H1 (cell line): ENCODE results near the gene BBS9. TPM values are rescaled to one million over a fixed set of nuclear protein-coding genes. Genes with fewer than 3 reads are reported as not detected.

Experiments
- CTCF ChIA-PET: fragments of 300-600 bp; sonication (Branson Sonifier 250); formaldehyde crosslinking; loops from one replicate; lab custom pipeline; 2021; ENCODE audit not compliant: partially characterized antibody; lab: Charles Lee
- POLR2A ChIA-PET: fragments of 300-600 bp; sonication (Branson Sonifier 250); formaldehyde crosslinking; loops from one replicate; lab custom pipeline; 2021; ENCODE audit warnings: inconsistent platforms; ENCODE audit not compliant: partially characterized antibody; lab: Charles Lee
- DNase-seq, 2 experiments: peaks; one replicate each; pipeline versions ENCODE4 v3.0.0 to v3.0.0-alpha.2; 2010 to 2022; ENCODE audit warnings: low spot score in 2 of 2, low read depth in 1 of 2, mixed read lengths in 1 of 2
- FAIRE-seq: peaks from 2 replicates; lab custom pipeline; 2011; peaks lifted over from hg19 to GRCh38; lab: Jason Lieb, UNC
- H2AFZ ChIP-seq: 2 replicates; pipeline ENCODE4 v1.8.1; 2012; ENCODE audit warnings: low read length, inconsistent platforms
- H2AK5ac ChIP-seq: 2 replicates; pipeline ENCODE4 v1.6.1; 2013; ENCODE audit warnings: low read depth, low read length
- H2BK120ac ChIP-seq: replicated peaks from 2 replicates; pipeline ENCODE3; 2013; ENCODE audit warnings: low read depth, low read length, inconsistent platforms
- H2BK12ac ChIP-seq: 2 replicates; pipeline ENCODE4 v1.6.1; 2013; ENCODE audit warnings: low read depth, low read length
- H2BK15ac ChIP-seq: 2 replicates; pipeline ENCODE4 v1.6.1; 2013; ENCODE audit warnings: low read length
- H2BK20ac ChIP-seq: 2 replicates; pipeline ENCODE4 v1.6.1; 2013; ENCODE audit warnings: low read length
- H2BK5ac ChIP-seq: 2 replicates; pipeline ENCODE4 v1.6.1; 2013; ENCODE audit warnings: low read depth, low read length
- H3K14ac ChIP-seq: 2 replicates; pipeline ENCODE4 v1.6.1; 2013; ENCODE audit warnings: inconsistent platforms; ENCODE audit not compliant: insufficient read length
- H3K18ac ChIP-seq: 2 replicates; pipeline ENCODE4 v1.6.1; 2013; ENCODE audit warnings: low read length; ENCODE audit errors: extremely low read depth
- H3K23ac ChIP-seq: 2 replicates; pipeline ENCODE4 v1.6.1; 2013; ENCODE audit warnings: inconsistent platforms; ENCODE audit not compliant: insufficient read length
- H3K23me2 ChIP-seq: 2 replicates; pipeline ENCODE4 v1.6.1; 2013; ENCODE audit warnings: low read depth, low read length
- H3K27ac ChIP-seq: 2 replicates; pipeline ENCODE4 v1.6.1; 2011; ENCODE audit warnings: low read depth, low read length, inconsistent platforms
- H3K27me3 ChIP-seq, 4 experiments: replicated peaks in 1 of 4; 1 replicate in 1 of 4; 2 replicates in 3 of 4; pipeline versions ENCODE4 v1.6.1 to v1.8.1; 2011 to 2013; ENCODE audit warnings: low read length in 3 of 4, mild to moderate bottlenecking in 3 of 4, inconsistent platforms in 2 of 4, mixed read lengths in 2 of 4, moderate library complexity in 1 of 4; ENCODE audit not compliant: control insufficient read depth in 3 of 4, insufficient read depth in 3 of 4; ENCODE audit errors: extremely low read depth in 1 of 4
- H3K36me3 ChIP-seq, 4 experiments: 2 replicates each; pipeline versions ENCODE4 v1.6.1 to v1.8.1; 2011 to 2013; ENCODE audit warnings: mild to moderate bottlenecking in 4 of 4, low read length in 3 of 4, moderate library complexity in 2 of 4, control low read depth in 1 of 4, inconsistent platforms in 1 of 4; ENCODE audit not compliant: insufficient read depth in 4 of 4, control insufficient read depth in 2 of 4
- H3K4ac ChIP-seq: replicated peaks from 2 replicates; pipeline ENCODE3; 2013; ENCODE audit warnings: low read length, low read depth, mixed read lengths, inconsistent platforms; ENCODE audit not compliant: insufficient read length
- H3K4me1 ChIP-seq, 4 experiments: replicated peaks in 1 of 4; 1 replicate in 1 of 4; 2 replicates in 3 of 4; pipeline versions ENCODE4 v1.6.1 to v1.8.1; 2011 to 2013; ENCODE audit warnings: low read length in 3 of 4, inconsistent platforms in 2 of 4, mixed read lengths in 1 of 4; ENCODE audit not compliant: insufficient read depth in 4 of 4, control insufficient read depth in 3 of 4
- H3K4me2 ChIP-seq, 2 experiments: 2 replicates each; pipeline versions ENCODE4 v1.6.1 to v1.8.1; 2011 to 2013; ENCODE audit warnings: low read depth in 2 of 2, low read length in 2 of 2, control low read depth in 1 of 2, inconsistent platforms in 1 of 2, mild to moderate bottlenecking in 1 of 2; ENCODE audit not compliant: insufficient read depth in 1 of 2
- H3K4me3 ChIP-seq, 4 experiments: fragments of 200-600, 300-600 bp in 1 of 4; sonication (generic), shearing (Covaris generic), sonication (Bioruptor Twin) in 1 of 4; 2 replicates each; pipeline versions ENCODE4 v1.5.1 to v1.8.1; 2011 to 2016; ENCODE audit warnings: low read length in 4 of 4, low read depth in 3 of 4, control low read depth in 2 of 4, inconsistent platforms in 2 of 4, mild to moderate bottlenecking in 2 of 4, mixed read lengths in 1 of 4, moderate library complexity in 1 of 4; ENCODE audit not compliant: insufficient read depth in 2 of 4; ENCODE audit errors: extremely low read depth in 1 of 4
- H3K56ac ChIP-seq: replicated peaks from 2 replicates; pipeline ENCODE3; 2013; ENCODE audit warnings: low read depth, mild to moderate bottlenecking, mixed read lengths, low read length, inconsistent platforms; ENCODE audit not compliant: insufficient read length
- H3K79me1 ChIP-seq: 2 replicates; pipeline ENCODE4 v1.6.1; 2013; ENCODE audit warnings: low read depth, low read length, control low read depth
- H3K79me2 ChIP-seq, 2 experiments: 2 replicates each; pipeline versions ENCODE4 v1.6.1 to v1.8.1; 2012 to 2013; ENCODE audit warnings: low read length in 2 of 2, mild to moderate bottlenecking in 2 of 2, inconsistent platforms in 1 of 2; ENCODE audit not compliant: insufficient read depth in 2 of 2, control insufficient read depth in 1 of 2
- H3K9ac ChIP-seq, 4 experiments: replicated peaks in 1 of 4; 1 replicate in 1 of 4; 2 replicates in 3 of 4; pipeline versions ENCODE4 v1.6.1 to v1.8.1; 2011 to 2013; ENCODE audit warnings: low read depth in 3 of 4, low read length in 3 of 4, control low read depth in 2 of 4, mild to moderate bottlenecking in 2 of 4, moderate library complexity in 2 of 4, inconsistent platforms in 1 of 4; ENCODE audit errors: extremely low read depth in 1 of 4
- H3K9me3 ChIP-seq, 2 experiments: 2 replicates each; pipeline versions ENCODE4 v1.6.1 to v1.8.1; 2012 to 2013; ENCODE audit warnings: mild to moderate bottlenecking in 2 of 2, moderate library complexity in 2 of 2, control low read depth in 1 of 2, inconsistent platforms in 1 of 2, low read depth in 1 of 2, low read length in 1 of 2, mixed read lengths in 1 of 2; ENCODE audit not compliant: insufficient read depth in 2 of 2
- H4K20me1 ChIP-seq, 2 experiments: replicated peaks in 1 of 2; 2 replicates each; pipeline versions ENCODE3 to v1.8.1; 2011 to 2013; ENCODE audit warnings: inconsistent platforms in 2 of 2, low read length in 2 of 2, mild to moderate bottlenecking in 1 of 2; ENCODE audit not compliant: insufficient read depth in 2 of 2, control insufficient read depth in 1 of 2
- H4K5ac ChIP-seq: 2 replicates; pipeline ENCODE4 v1.6.1; 2013; ENCODE audit warnings: low read length, low read depth, mixed read lengths, inconsistent platforms; ENCODE audit not compliant: insufficient read length
- H4K8ac ChIP-seq: 2 replicates; pipeline ENCODE4 v1.8.0; 2013; ENCODE audit warnings: mild to moderate bottlenecking, moderate library complexity, low read length, inconsistent platforms; ENCODE audit not compliant: insufficient read depth; ENCODE audit errors: extremely low read depth
- H4K91ac ChIP-seq: replicated peaks from 2 replicates; pipeline ENCODE3; 2013; ENCODE audit warnings: low read length, mixed read lengths, inconsistent platforms; ENCODE audit not compliant: insufficient read length
- ATF2 ChIP-seq: IDR thresholded peaks from 2 replicates; pipeline ENCODE4 v1.6.1; 2012; ENCODE audit warnings: low read length, inconsistent platforms
- CBX8 ChIP-seq: fragments of 300-800, 300-1000 bp; sonication (generic); IDR thresholded peaks from 2 replicates; pipeline ENCODE4 v1.7.1; 2016; ENCODE audit warnings: low read depth, low read length, borderline replicate concordance
- CHD1 ChIP-seq: IDR thresholded peaks from 2 replicates; pipeline ENCODE4 v1.6.1; 2012; ENCODE audit warnings: low read depth, low read length, improper control_type of control experiment
- CTBP2 ChIP-seq: IDR thresholded peaks from 2 replicates; pipeline ENCODE4 v1.7.0; 2011; ENCODE audit warnings: borderline replicate concordance, mild to moderate bottlenecking, moderate library complexity, mixed read lengths, low read length; ENCODE audit not compliant: insufficient read depth, insufficient read length
- EGR1 ChIP-seq: IDR thresholded peaks from 2 replicates; pipeline ENCODE4 v1.6.1; 2011; ENCODE audit warnings: low read depth, low read length, borderline replicate concordance
- EP300 ChIP-seq, 2 experiments: IDR thresholded peaks; 1 replicate in 1 of 2; 2 replicates in 1 of 2; pipeline ENCODE4 v1.6.1; 2011 to 2012; ENCODE audit warnings: low read depth in 2 of 2, low read length in 2 of 2, mild to moderate bottlenecking in 2 of 2, borderline replicate concordance in 1 of 2, inconsistent platforms in 1 of 2, moderate library complexity in 1 of 2
- JUND ChIP-seq: IDR thresholded peaks from 2 replicates; pipeline ENCODE4 v1.6.1; 2011; ENCODE audit warnings: mild to moderate bottlenecking, improper control_type of control experiment, low read length
- MAX ChIP-seq: IDR thresholded peaks from 2 replicates; pipeline ENCODE4 v1.6.1; 2012; ENCODE audit warnings: inconsistent platforms
- NANOG ChIP-seq: IDR thresholded peaks from 2 replicates; pipeline ENCODE4 v1.6.1; 2011; ENCODE audit warnings: low read length, low read depth, mild to moderate bottlenecking, inconsistent platforms; ENCODE audit not compliant: insufficient read depth, poor library complexity, severe bottlenecking
- SP2 ChIP-seq: IDR thresholded peaks from 2 replicates; pipeline ENCODE4 v1.6.1; 2012; ENCODE audit warnings: mild to moderate bottlenecking, low read length, inconsistent platforms
- SP4 ChIP-seq: IDR thresholded peaks from 2 replicates; pipeline ENCODE4 v1.6.1; 2012; ENCODE audit warnings: low read length, inconsistent platforms
- TBP ChIP-seq: IDR thresholded peaks from 2 replicates; pipeline ENCODE4 v1.6.1; 2011; ENCODE audit warnings: low read depth, low read length, improper control_type of control experiment
- WGBS, 2 experiments: shearing (Covaris generic) in 1 of 2; methylation state at CpG; one replicate each; pipeline versions ENCODE4 v1.1.6 to v1.1.7; 2013 to 2015; ENCODE audit warnings: low lambda C conversion rate in 2 of 2, mixed read lengths in 2 of 2, inconsistent platforms in 1 of 2, low coverage in 1 of 2, missing lambda C conversion rate in 1 of 2; ENCODE audit not compliant: insufficient replicate concordance in 2 of 2, insufficient coverage in 1 of 2, insufficient read length in 1 of 2; ENCODE audit errors: extremely low coverage in 1 of 2, missing lambda C conversion rate in 1 of 2; 5-methylcytosine and 5-hydroxymethylcytosine counted together
- polyA plus RNA-seq, 7 experiments: library from polyadenylated mRNA; depleted of rRNA in 3 of 7; stranded (reverse) in 5 of 7; unstranded in 2 of 7; fragments of >200 nt in 5 of 7; fragments of 200-250 nt in 2 of 7; gene quantifications; 1 replicate in 5 of 7; 2 replicates in 1 of 7; 4 replicates in 1 of 7; pipeline versions ENCODE4 v1.2.1 to v1.2.3, GENCODE V29; 2011 to 2013; ENCODE audit warnings: missing spikeins in 2 of 7, mixed read lengths in 2 of 7
- total RNA-seq: library from RNA; stranded (reverse); fragmentation: NEBNext Ultra II Directional; extraction: Animal tissue kit (Norgen Biotek cat#: 25700); gene quantifications from 2 replicates; pipeline ENCODE4 v1.2.1, GENCODE V29; 2021

Gene BBS9
- total and polyA plus RNA-seq, 2 of the 8 experiments (the other 6 are each of a cell fraction or from before 2014, with no cell fraction given), result 22.3 to 37.0 TPM

- Histone ChIP-seq H2BK120ac (no peak overlapping the region), H2AK5ac (no peak overlapping the region), H2BK20ac (no peak overlapping the region), H3K4me3 (no peak overlapping the region), H2BK5ac (no peak overlapping the region), H2AFZ (no peak overlapping the region), H3K4me2 (no peak overlapping the region), H4K91ac (no peak overlapping the region), H3K56ac (no peak overlapping the region), H3K79me2 (no peaks in the 10 kb centered on the region), H3K14ac (no peak overlapping the region), H3K23me2 (no peaks in the 10 kb centered on the region), H4K8ac (no peak overlapping the region), H2BK12ac (no peak overlapping the region), H3K36me3 (peaks cover under 1 to 33% (median 19%) of the 10 kb centered on the region in 4 experiments; a peak in 7 of 8 replicates), H3K79me1 (no peaks in the 10 kb centered on the region), H4K20me1 (peaks cover 0 to 2% of the 10 kb centered on the region in 2 experiments), H3K4ac (no peak overlapping the region), H2BK15ac (no peak overlapping the region), H3K9ac (no peak overlapping the region), H3K27ac (no peak overlapping the region), H4K5ac (no peak overlapping the region), H3K9me3 (no peaks in the 10 kb centered on the region), H3K4me1 (no peaks in the 10 kb centered on the region), H3K23ac (no peak overlapping the region), H3K27me3 (no peaks in the 10 kb centered on the region), H3K18ac (no peak overlapping the region)
- ChIA-PET POLR2A (no interaction called here), CTCF (interaction anchor here (0.6 to 2.8 kb wide), 4 partner anchors 10 to 53 kb away, joined by 3 to 12 read pairs (median 4); partner anchors contain the start of gene RP9)
- FAIRE-seq, result no peak
- no peak for DNase-seq
- TF ChIP-seq CBX8, result no peak
- no peak for TF ChIP-seq TBP
- no peak for TF ChIP-seq NANOG
- TF ChIP-seq JUND, result no peak
- TF ChIP-seq EP300 (IDR thresholded peaks at IDR 0.05; ENCODE audit: borderline replicate concordance in 1 of 2, low read depth in 2 of 2, low read length in 2 of 2), result no peak
- TF ChIP-seq MAX, result no peak
- no peak for TF ChIP-seq SP4
- no peak for TF ChIP-seq EGR1
- no peak for TF ChIP-seq CHD1
- TF ChIP-seq CTBP2, result no peak
- TF ChIP-seq SP2, result no peak
- TF ChIP-seq ATF2, result no peak
- 93% methylated on average over 4 of the region's 4 CpGs; no CpG with 5 or more reads in 1 of the 2 experiments for WGBS, 2 experiments
Observed at GRCh38 chr7:33093266-33093665, 36.1 kb upstream of the BBS9 start.
